ENCODE results near the gene GRIK3.

GRIK3 gene

GRCh38 chr1:36763771-36764170 is 270.5 kb downstream of the GRIK3 start:
- no peak for DNase-seq (ENCODE audit: low read depth)

GRCh38 chr1:36762174-36762573 is 272.1 kb downstream of the GRIK3 start:
- no peak for DNase-seq (ENCODE audit: low read depth)

GRCh38 chr1:36761113-36761512 is 273.2 kb downstream of the GRIK3 start:
- DNase-seq (ENCODE audit: low read depth): no peak

GRCh38 chr1:36760081-36760480 is 274.2 kb downstream of the GRIK3 start:
- no peak for DNase-seq (ENCODE audit: low read depth)

GRCh38 chr1:36759355-36759754 is 275.0 kb downstream of the GRIK3 start:
- DNase-seq (ENCODE audit: low read depth): no peak

- no peak for DNase-seq (ENCODE audit: low read depth)
These were observed 278.7 kb downstream of the GRIK3 start for GRCh38 chr1:36755303-36756230.

- DNase-seq (ENCODE audit: low read depth): no peak
These were observed 279.9 kb downstream of the GRIK3 start for GRCh38 chr1:36754366-36754765.

GRCh38 chr1:36753451-36753850 is 280.9 kb downstream of the GRIK3 start:
- DNase-seq (ENCODE audit: low read depth): no peak

GRCh38 chr1:36752891-36753361 is 281.4 kb downstream of the GRIK3 start:
- DNase-seq (ENCODE audit: low read depth): no peak

GRCh38 chr1:36752431-36752830 is 281.9 kb downstream of the GRIK3 start:
- DNase-seq (ENCODE audit: low read depth): no peak

GRCh38 chr1:36751525-36751924 is 282.8 kb downstream of the GRIK3 start:
- DNase-seq (ENCODE audit: low read depth): no peak

- DNase-seq (ENCODE audit: low read depth): no peak
These were observed 285.8 kb downstream of the GRIK3 start for GRCh38 chr1:36748466-36748865.
